ENCODE measurements around the gene FLT3.

GRCh38 chr13:28128926-28129325 is 28.6 kb upstream of the FLT3 start:
- TF ChIP-seq CTCF (IDR thresholded peaks at IDR 0.05) (no peak), POLR2AphosphoS5 (IDR thresholded peaks at IDR 0.05) (no peak), POLR2A (IDR thresholded peaks at IDR 0.05) (no peak)
